Fibroblast of pulmonary artery (primary cell): ENCODE data around the gene NSF.

Experiments
- DNase-seq: peaks from one replicate; pipeline ENCODE4 v3.0.0-alpha.2; 2010; ENCODE audit warnings: low read depth
- H3K4me3 ChIP-seq: replicated peaks from 2 replicates; pipeline ENCODE4 v1.5.1; 2011; ENCODE audit warnings: low read depth, mild to moderate bottlenecking, control low read depth, low read length, moderate library complexity
- CTCF ChIP-seq: IDR thresholded peaks from 2 replicates; pipeline ENCODE4 v1.5.1; 2011; ENCODE audit warnings: mild to moderate bottlenecking, control low read depth, low read length, inconsistent platforms; ENCODE audit errors: missing control alignments

The NSF gene

DNA sequence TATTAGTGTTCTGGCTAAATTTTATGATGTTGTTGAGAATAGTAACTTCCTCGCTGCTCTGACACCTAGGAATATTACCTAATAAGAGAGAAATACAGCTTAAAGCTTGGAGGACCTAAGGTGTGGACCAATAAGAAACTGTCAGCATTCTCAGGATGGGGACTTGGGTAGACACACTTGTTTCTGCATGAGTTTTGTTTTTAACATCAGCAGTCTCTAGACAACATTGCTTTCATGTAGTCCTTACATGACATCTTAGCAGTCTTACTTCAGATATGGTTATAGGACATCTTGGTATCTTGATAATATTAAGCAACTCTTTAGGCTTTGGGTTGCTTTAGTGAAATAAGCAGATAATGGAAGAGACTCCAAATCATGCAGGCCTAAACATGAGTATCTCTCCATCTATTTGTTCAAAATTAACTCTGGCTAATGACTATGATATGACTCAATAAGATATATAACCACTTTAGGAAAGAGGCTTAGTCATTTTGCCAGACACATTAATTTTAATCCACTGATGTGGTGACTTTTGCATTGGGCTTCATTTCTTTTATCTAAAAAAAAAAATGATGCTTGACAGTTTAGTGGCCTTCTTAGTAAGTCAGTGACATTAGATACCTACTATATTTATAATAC is 143.5 kb downstream of the NSF start:
- DNase-seq, result peak; percentile 6
- no peak for TF ChIP-seq CTCF
- no peak overlapping the region for H3K4me3 ChIP-seq

DNA sequence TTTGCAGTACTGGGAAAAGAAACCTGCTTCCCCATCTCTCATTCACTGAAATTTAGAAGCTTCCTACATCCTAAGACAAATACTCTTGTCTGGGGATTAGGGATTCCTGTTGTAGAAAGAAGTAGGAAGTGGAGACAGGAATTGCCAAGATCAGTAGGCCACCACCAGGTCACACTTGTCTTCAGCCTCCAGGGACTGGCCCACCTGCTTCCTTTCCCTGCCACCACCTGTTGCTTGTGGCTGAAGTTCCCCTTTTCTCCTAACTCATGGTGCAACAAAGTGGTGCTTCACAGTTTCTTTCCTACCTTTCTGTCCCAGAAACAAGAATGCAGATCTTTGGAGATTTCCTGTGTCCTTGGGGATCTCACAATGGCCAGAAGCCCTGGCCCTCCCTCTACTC is 145.6 kb downstream of the NSF start:
- no peak for TF ChIP-seq CTCF
- no peak overlapping the region for H3K4me3 ChIP-seq
- no peak for DNase-seq

DNA sequence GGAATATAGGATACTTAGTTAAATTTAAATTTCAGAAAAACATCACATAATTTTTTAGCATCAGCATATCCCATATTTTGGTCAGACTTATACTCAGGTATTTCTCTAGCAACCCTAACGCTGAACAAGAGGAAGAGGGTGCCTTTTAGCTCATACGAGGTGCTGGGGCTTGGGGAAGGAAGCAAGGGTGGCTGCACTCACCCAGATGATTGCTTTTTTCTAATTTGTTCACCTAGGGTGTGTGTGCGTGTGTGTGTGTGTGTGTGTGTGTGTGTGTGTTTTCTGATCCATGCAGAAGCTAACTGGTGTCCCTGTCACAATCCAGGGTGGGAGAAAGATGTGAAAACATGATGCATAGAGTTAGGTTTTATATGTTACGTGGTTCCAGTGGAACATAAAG is 146.9 kb downstream of the NSF start:
- DNase-seq, result no peak
- H3K4me3 ChIP-seq, result no peak overlapping the region
- no peak for TF ChIP-seq CTCF

GRCh38 chr17:46738544-46738943 is 148.1 kb downstream of the NSF start:
- DNase-seq, result no peak
- no peak for TF ChIP-seq CTCF
- H3K4me3 ChIP-seq, result no peak overlapping the region

DNA sequence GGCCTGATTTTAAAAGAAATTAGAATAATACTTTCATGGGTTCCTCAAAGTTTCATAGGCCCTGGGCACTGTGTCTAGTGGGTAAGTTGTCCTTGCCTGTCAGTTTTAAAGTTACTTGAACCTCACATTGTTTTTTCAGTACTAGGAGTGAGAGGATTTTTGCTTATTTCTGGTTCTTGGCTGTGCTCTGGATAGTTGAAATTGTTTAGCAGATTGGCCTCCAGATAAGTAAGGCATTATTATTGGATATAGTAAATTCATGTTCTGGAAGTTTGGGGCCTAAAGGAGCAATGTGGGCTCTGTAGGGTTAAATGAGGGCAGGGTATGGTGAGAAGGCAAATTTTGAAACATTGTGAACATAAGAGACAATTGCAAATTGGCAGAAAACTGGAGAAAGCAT is 149.5 kb downstream of the NSF start:
- no peak for TF ChIP-seq CTCF
- DNase-seq, result no peak
- no peak overlapping the region for H3K4me3 ChIP-seq

- DNase-seq, result no peak
- no peak for TF ChIP-seq CTCF
- H3K4me3 ChIP-seq, result no peak overlapping the region
These were observed 150.8 kb downstream of the NSF start for GRCh38 chr17:46741122-46741730.
